Lung (tissue), 12 donors: ENCODE results near the gene AKAP8L. TPM values are rescaled to one million over a fixed set of nuclear protein-coding genes. Genes with fewer than 3 reads are reported as not detected.

Experiments used
- ATAC-seq: fragments of 200-7000 bp; cut with Tn5 transposase; one replicate; pipeline ENCODE4 v1.9.1; 2020; ENCODE audit warnings: moderate number of reproducible peaks; ENCODE audit not compliant: insufficient read depth, low FRiP score
- DNase-seq, 3 donors: peaks; one replicate each; pipeline ENCODE4 v3.0.0-alpha.2; 2013 to 2017
- H3K27ac ChIP-seq, 2 donors: one replicate each; pipeline ENCODE4 v1.5.1; 2013; ENCODE audit warnings: mild to moderate bottlenecking in 2 of 2, moderate library complexity in 2 of 2, control low read depth in 1 of 2, inconsistent platforms in 1 of 2, low read depth in 1 of 2, low read length in 1 of 2
- H3K27me3 ChIP-seq, 3 donors: one replicate each; pipeline ENCODE4 v1.5.1; 2013; ENCODE audit warnings: low read length in 2 of 3; ENCODE audit not compliant: control insufficient read depth in 3 of 3, insufficient read depth in 3 of 3
- H3K36me3 ChIP-seq, 4 donors: one replicate each; pipeline ENCODE4 v1.5.1; 2013; ENCODE audit warnings: low read length in 4 of 4, mild to moderate bottlenecking in 1 of 4, moderate library complexity in 1 of 4; ENCODE audit not compliant: control insufficient read depth in 4 of 4, insufficient read depth in 4 of 4
- H3K4me1 ChIP-seq, 5 donors: one replicate each; pipeline ENCODE4 v1.5.1; 2013; ENCODE audit warnings: low read length in 5 of 5, mild to moderate bottlenecking in 2 of 5, moderate library complexity in 1 of 5; ENCODE audit not compliant: control insufficient read depth in 5 of 5, insufficient read depth in 5 of 5
- H3K4me3 ChIP-seq: one replicate; pipeline ENCODE4 v1.5.1; 2013; ENCODE audit warnings: mild to moderate bottlenecking, control low read depth, moderate library complexity
- H3K9ac ChIP-seq, 2 donors: one replicate each; pipeline ENCODE4 v1.5.1; 2013; ENCODE audit warnings: low read length in 2 of 2, control low read depth in 1 of 2; ENCODE audit not compliant: insufficient read depth in 1 of 2
- H3K9me3 ChIP-seq, 4 donors: one replicate each; pipeline ENCODE4 v1.5.1; 2013; ENCODE audit warnings: low read length in 3 of 4, mild to moderate bottlenecking in 1 of 4, moderate library complexity in 1 of 4; ENCODE audit not compliant: control insufficient read depth in 4 of 4, insufficient read depth in 3 of 4
- WGBS, 2 donors: extraction: QIAGEN DNeasy Blood & Tissue Kit; methylation state at CpG; one replicate each; pipeline ENCODE4 v1.1.7; 2013; 5-methylcytosine and 5-hydroxymethylcytosine counted together
- polyA plus RNA-seq, 2 donors: library from polyadenylated mRNA; stranded (reverse); fragments of 200-250 nt; gene quantifications; one replicate each; pipeline ENCODE4 v1.2.1, GENCODE V29; 2013
- total RNA-seq, 2 donors: library from RNA; depleted of rRNA in 1 of 2; stranded (reverse); fragments of >200 nt in 1 of 2; gene quantifications; one replicate each; pipeline ENCODE4 v1.2.1, GENCODE V29; 2014 to 2021
- TF ChIP-seq, protein P1 (sequence below): IDR thresholded peaks from 2 replicates; pipeline ENCODE4 v1.5.1; 2012; ENCODE audit warnings: mild to moderate bottlenecking; ENCODE audit errors: control extremely low read depth, extremely low read depth
- donor health status: control.
- donor health status: control.
- donor health status: Bipolar disorder and iron deficiency.
- donor health status: healthy.
- donor health status: DM: yes; HTN: yes; CAD: no.

Gene AKAP8L
- total and polyA plus RNA-seq, 4 donors, result 52.5 to 118 (median 80.2) TPM

DNA sequence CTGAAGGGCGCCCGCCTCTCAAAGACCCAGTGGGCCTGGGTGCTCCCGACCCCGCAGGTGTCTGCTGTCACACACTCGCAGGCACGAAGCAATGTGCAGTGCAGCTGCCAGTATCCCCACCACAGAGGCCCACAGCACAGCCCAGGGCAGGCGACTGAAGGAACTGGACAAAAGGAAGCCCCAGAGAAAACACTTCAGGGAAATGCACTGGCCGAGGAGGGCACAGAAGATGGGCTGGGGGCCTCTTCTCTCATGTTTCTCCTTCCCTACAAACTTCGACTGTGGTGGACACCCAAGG, 49.2 kb downstream of the AKAP8L start:
- WGBS, 2 donors, result 93 to 97% methylated on average over 9 of the region's 9 CpGs
- ATAC-seq, result no peak

DNA sequence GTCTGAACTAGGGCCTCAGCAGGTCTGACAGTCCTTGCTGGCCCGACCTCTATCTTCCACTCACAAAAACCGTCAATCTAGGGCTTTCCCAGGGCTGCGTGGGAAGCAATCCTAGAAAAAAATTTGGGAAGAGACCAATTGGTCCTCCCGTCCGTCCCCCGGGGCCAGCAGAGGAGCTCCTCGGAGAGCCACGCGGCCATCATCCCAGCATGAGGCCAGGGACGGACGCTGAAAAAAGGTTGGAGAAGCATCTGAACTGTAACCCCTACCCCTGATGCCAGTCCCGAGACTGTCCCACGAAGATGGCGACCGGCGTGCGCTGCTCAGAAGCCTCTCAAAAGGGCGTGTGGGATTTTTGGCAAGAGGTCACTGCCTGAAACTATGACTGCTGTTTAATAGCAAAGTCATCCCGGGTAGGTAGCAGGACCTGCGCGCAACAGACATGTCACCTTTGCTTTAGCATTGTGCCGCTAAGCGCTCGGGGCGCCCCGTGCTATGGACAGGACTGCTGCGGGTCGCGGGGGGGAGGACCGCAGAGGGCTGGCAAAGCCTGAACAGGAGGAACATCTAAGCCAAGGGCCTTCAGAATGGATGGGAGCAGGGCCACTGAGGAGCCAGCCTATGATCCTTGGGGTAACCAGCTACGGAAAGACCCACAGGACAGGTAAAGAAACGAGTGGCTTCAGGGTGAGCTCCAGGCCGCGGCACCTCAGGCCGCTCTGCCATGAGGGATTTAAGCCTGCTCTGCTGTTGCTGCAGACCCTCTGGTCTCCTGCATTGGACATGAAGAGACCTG, 49.8 kb downstream of the AKAP8L start:
- TF ChIP-seq, protein P1, sequence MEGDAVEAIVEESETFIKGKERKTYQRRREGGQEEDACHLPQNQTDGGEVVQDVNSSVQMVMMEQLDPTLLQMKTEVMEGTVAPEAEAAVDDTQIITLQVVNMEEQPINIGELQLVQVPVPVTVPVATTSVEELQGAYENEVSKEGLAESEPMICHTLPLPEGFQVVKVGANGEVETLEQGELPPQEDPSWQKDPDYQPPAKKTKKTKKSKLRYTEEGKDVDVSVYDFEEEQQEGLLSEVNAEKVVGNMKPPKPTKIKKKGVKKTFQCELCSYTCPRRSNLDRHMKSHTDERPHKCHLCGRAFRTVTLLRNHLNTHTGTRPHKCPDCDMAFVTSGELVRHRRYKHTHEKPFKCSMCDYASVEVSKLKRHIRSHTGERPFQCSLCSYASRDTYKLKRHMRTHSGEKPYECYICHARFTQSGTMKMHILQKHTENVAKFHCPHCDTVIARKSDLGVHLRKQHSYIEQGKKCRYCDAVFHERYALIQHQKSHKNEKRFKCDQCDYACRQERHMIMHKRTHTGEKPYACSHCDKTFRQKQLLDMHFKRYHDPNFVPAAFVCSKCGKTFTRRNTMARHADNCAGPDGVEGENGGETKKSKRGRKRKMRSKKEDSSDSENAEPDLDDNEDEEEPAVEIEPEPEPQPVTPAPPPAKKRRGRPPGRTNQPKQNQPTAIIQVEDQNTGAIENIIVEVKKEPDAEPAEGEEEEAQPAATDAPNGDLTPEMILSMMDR, result no peak
- Histone ChIP-seq H3K36me3 (peaks cover 11 to 76% (median 47%) of the 10 kb centered on the region in 4 donors), H3K27ac (no peak overlapping the region), H3K9ac (no peak overlapping the region), H3K4me1 (peaks cover 0 to 3% (median 0%) of the 10 kb centered on the region in 5 donors), H3K4me3 (no peak overlapping the region), H3K27me3 (no peaks in the 10 kb centered on the region), H3K9me3 (no peaks in the 10 kb centered on the region)
- WGBS, 2 donors, result 95 to 96% methylated on average over 35 of the region's 35 CpGs
- no peak for ATAC-seq
- DNase-seq, result no peak

More for the DNA sequence above, 49.2 kb downstream of the AKAP8L start:
- Histone ChIP-seq H3K4me3 (no peak overlapping the region), H3K36me3 (peaks cover 11 to 79% (median 45%) of the 10 kb centered on the region in 4 donors), H3K9me3 (no peaks in the 10 kb centered on the region), H3K9ac (no peak overlapping the region), H3K27me3 (no peaks in the 10 kb centered on the region), H3K4me1 (peaks cover 0 to 8% (median 0%) of the 10 kb centered on the region in 5 donors), H3K27ac (no peak overlapping the region)
- no peak for DNase-seq
- TF ChIP-seq, protein P1, result no peak

DNA sequence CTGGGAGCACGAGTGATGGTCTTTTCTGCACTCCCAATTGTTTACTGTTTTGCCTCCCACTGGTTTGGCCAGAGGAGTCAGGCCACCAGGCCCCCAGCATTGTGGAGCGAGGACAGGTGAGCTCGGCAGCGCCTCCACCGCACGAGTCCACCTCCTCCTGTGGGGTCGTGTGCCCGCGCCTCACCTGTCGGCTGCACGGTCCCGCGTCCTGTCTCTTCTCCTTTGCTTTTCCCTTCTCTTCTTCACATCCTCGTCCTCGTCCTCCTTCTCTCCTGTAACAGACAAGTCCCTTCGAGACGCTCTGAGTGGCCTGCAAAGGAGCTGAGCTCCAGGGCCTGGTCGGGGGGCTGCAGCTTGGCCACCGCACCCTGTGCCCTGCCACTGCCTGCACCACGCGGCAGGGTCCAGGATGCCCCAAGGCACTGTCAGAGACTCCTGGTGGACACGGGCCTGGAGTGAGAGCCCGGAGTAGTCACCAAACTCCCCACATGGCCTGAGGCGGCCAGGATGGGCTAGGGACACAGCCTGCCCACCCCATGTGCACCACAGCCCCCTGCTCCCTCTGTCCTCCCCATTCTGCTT, 50.6 kb downstream of the AKAP8L start:
- H3K27ac ChIP-seq, result peak overlapping the region in 1 of 2 donors; percentile 56
- no peak overlapping the region for H3K9ac ChIP-seq
- DNase-seq (no peak), ATAC-seq (no peak)
- H3K4me3 ChIP-seq, result no peak overlapping the region
- peaks cover 11 to 68% (median 45%) of the 10 kb centered on the region in 4 donors for H3K36me3 ChIP-seq
- no peaks in the 10 kb centered on the region for H3K9me3 ChIP-seq
- no peaks in the 10 kb centered on the region for H3K4me1 ChIP-seq
- WGBS, 2 donors, result 95 to 97% methylated on average over 24 of the region's 24 CpGs
- TF ChIP-seq, protein P1, result no peak
- H3K27me3 ChIP-seq, result no peaks in the 10 kb centered on the region
